Motor neuron (in vitro differentiated cells): ENCODE measurements around the gene TOR1AIP1. TPM values are rescaled to one million over a fixed set of nuclear protein-coding genes. Genes with fewer than 3 reads are reported as not detected.
A peak's percentile ranks its signal among the peaks of the same experiment; 100 is the strongest.

Experiments
- ATAC-seq, 8 experiments: fragments of 200-7000 bp; cut with Tn5 transposase; replicated peaks in 6 of 8; 2 replicates each; pipeline ENCODE4 v1.8.0; 2021; ENCODE audit warnings: mild to moderate bottlenecking in 8 of 8, moderate library complexity in 8 of 8
- H3K27ac ChIP-seq, 2 donors: fragments of 250-450 bp; sonication (Bioruptor Pico); 2 replicates each; pipeline ENCODE4 v1.9.0; 2021; ENCODE audit warnings: antibody characterized with exemption in 2 of 2, mild to moderate bottlenecking in 2 of 2, moderate library complexity in 1 of 2
- H3K4me1 ChIP-seq, 2 donors: fragments of 250-450 bp; sonication (Bioruptor Pico); replicated peaks in 1 of 2; 2 replicates each; pipeline ENCODE4 v1.6.1; 2021; ENCODE audit warnings: antibody characterized with exemption in 2 of 2, mild to moderate bottlenecking in 2 of 2, moderate library complexity in 1 of 2
- H3K4me3 ChIP-seq, 5 donors: fragments of 250-450 bp; sonication (Bioruptor Pico); 2 replicates each; pipeline ENCODE4 v1.9.0; 2021; ENCODE audit warnings: antibody characterized with exemption in 5 of 5, mild to moderate bottlenecking in 5 of 5, moderate library complexity in 4 of 5
- WGBS, 10 experiments: fragments of 450-650 bp; shearing (Covaris generic); methylation state at CpG; one replicate each; pipeline ENCODE4 v1.0.0; 2022; 5-methylcytosine and 5-hydroxymethylcytosine counted together
- in situ Hi-C, 9 experiments: fragments of 400-800 bp; cut with MboI; loops; one replicate each; pipeline ENCODE4 v1.15.0; 2021; ENCODE audit warnings: low sequenced_read_pairs in 9 of 9, low pct_unique_long_range_greater_than_20kb in 2 of 9; ENCODE audit not compliant: unreplicated experiment in 9 of 9
- total RNA-seq, 8 experiments: library from RNA; unstranded; fragments of 300-600 nt; gene quantifications; 2 replicates each; pipeline versions ENCODE4 v1.2.3 to v1.2.4, GENCODE V29; 2022

Gene TOR1AIP1
- total RNA-seq, 8 experiments from 2014 or later, result 10.5 to 47.7 (median 23.7) TPM

- in situ Hi-C loops, result no loop called here
- ATAC-seq, result no peak
- Histone ChIP-seq H3K4me3 (no peak overlapping the region), H3K4me1 (no peaks in the 10 kb centered on the region), H3K27ac (no peak overlapping the region)
- WGBS, 10 experiments, result 0 to 100% (median 85%) methylated on average over 1 to 3 of the region's 3 CpGs
These were observed 48.8 kb downstream of the TOR1AIP1 start for GRCh38 chr1:179930867-179931266.

GRCh38 chr1:179933219-179933618, 51.1 kb downstream of the TOR1AIP1 start:
- no peak overlapping the region for H3K27ac ChIP-seq
- no peak overlapping the region for H3K4me3 ChIP-seq
- in situ Hi-C loops, result no loop called here
- no peaks in the 10 kb centered on the region for H3K4me1 ChIP-seq
- 79 to 100% (median 80%) methylated on average over 1 to 2 of the region's 2 CpGs; no CpG with 5 or more reads in 5 of the 10 experiments for WGBS, 10 experiments
- ATAC-seq, result no peak

- in situ Hi-C loops, result no loop called here
- no peak for ATAC-seq
- Histone ChIP-seq H3K4me3 (no peak overlapping the region), H3K4me1 (no peaks in the 10 kb centered on the region), H3K27ac (no peak overlapping the region)
- 0 to 70% (median 42%) methylated on average over 1 of the region's 1 CpG; no CpG with 5 or more reads in 3 of the 10 experiments for WGBS, 10 experiments
These were observed 53.9 kb downstream of the TOR1AIP1 start for GRCh38 chr1:179935909-179936496.

GRCh38 chr1:179937668-179938254, 55.7 kb downstream of the TOR1AIP1 start:
- in situ Hi-C loops, result no loop called here
- ATAC-seq, result no peak
- Histone ChIP-seq H3K4me1 (no peaks in the 10 kb centered on the region), H3K4me3 (no peak overlapping the region), H3K27ac (no peak overlapping the region)

GRCh38 chr1:179938752-179939151, 56.7 kb downstream of the TOR1AIP1 start:
- Histone ChIP-seq H3K27ac (no peak overlapping the region), H3K4me1 (no peaks in the 10 kb centered on the region), H3K4me3 (no peak overlapping the region)
- WGBS, 10 experiments, result 17 to 91% (median 71%) methylated on average over 1 to 2 of the region's 2 CpGs; no CpG with 5 or more reads in 2 of the 10 experiments
- no peak for ATAC-seq
- in situ Hi-C loops, result no loop called here

GRCh38 chr1:179939941-179940340, 57.9 kb downstream of the TOR1AIP1 start:
- in situ Hi-C loops, result no loop called here
- 88 to 100% (median 100%) methylated on average over 1 of the region's 1 CpG; no CpG with 5 or more reads in 3 of the 10 experiments for WGBS, 10 experiments
- Histone ChIP-seq H3K4me1 (no peaks in the 10 kb centered on the region), H3K27ac (no peak overlapping the region), H3K4me3 (no peak overlapping the region)
- no peak for ATAC-seq

- no peak overlapping the region for H3K4me3 ChIP-seq
- in situ Hi-C loops, result no loop called here
- 17 to 100% (median 70%) methylated on average over 1 to 2 of the region's 2 CpGs; no CpG with 5 or more reads in 3 of the 10 experiments for WGBS, 10 experiments
- no peak overlapping the region for H3K27ac ChIP-seq
- H3K4me1 ChIP-seq, result no peaks in the 10 kb centered on the region
- no peak for ATAC-seq
These were observed 59.4 kb downstream of the TOR1AIP1 start for GRCh38 chr1:179941454-179941853.

GRCh38 chr1:179950651-179951050, 68.6 kb downstream of the TOR1AIP1 start:
- Histone ChIP-seq H3K4me1 (peaks cover 0 to 4% of the 10 kb centered on the region in 2 donors), H3K4me3 (no peak overlapping the region), H3K27ac (no peak overlapping the region)
- no peak for ATAC-seq
- in situ Hi-C loops, result loop anchor here in 1 of 9 experiments (25.0 kb wide), 1 partner anchor 212 kb away; the partner anchor contains the start of gene QSOX1
- 67 to 100% (median 93%) methylated on average over 1 to 7 of the region's 7 CpGs; no CpG with 5 or more reads in 1 of the 10 experiments for WGBS, 10 experiments

- 84 to 96% (median 93%) methylated on average over 3 to 10 of the region's 10 CpGs; no CpG with 5 or more reads in 1 of the 10 experiments for WGBS, 10 experiments
- in situ Hi-C loops, result loop anchor here in 1 of 9 experiments (25.0 kb wide), 1 partner anchor 211 kb away; the partner anchor contains the start of gene QSOX1
- no peak for ATAC-seq
- H3K27ac ChIP-seq, result no peak overlapping the region
- H3K4me3 ChIP-seq, result no peak overlapping the region
- H3K4me1 ChIP-seq, result peaks cover 5 to 7% of the 10 kb centered on the region in 2 donors
These were observed 69.5 kb downstream of the TOR1AIP1 start for GRCh38 chr1:179951383-179952144.

GRCh38 chr1:179952186-179952585, 70.1 kb downstream of the TOR1AIP1 start:
- no peak for ATAC-seq
- Histone ChIP-seq H3K27ac (no peak overlapping the region), H3K4me3 (no peak overlapping the region), H3K4me1 (peaks cover 9 to 11% of the 10 kb centered on the region in 2 donors)
- WGBS, 10 experiments, result 57 to 95% (median 82%) methylated on average over 1 to 4 of the region's 4 CpGs
- in situ Hi-C loops, result loop anchor here in 1 of 9 experiments (25.0 kb wide), 1 partner anchor 210 kb away; the partner anchor contains the start of gene QSOX1

- peak in 5 of 8 experiments; percentile 12 to 39 (median 29) for ATAC-seq
- WGBS, 10 experiments, result 0 to 58% (median 13%) methylated on average over 3 to 15 of the region's 19 CpGs
- peak overlapping the region; percentile 18 to 96 for H3K27ac ChIP-seq
- in situ Hi-C loops, result loop anchor here in 1 of 9 experiments (25.0 kb wide), 1 partner anchor 208 kb away; the partner anchor contains the start of gene QSOX1
- peak overlapping the region; percentile 64 to 96 (median 92) for H3K4me3 ChIP-seq
- H3K4me1 ChIP-seq, result peaks cover 11 to 16% of the 10 kb centered on the region in 2 donors
These were observed 71.9 kb downstream of the TOR1AIP1 start for GRCh38 chr1:179953974-179954492.

GRCh38 chr1:179954493-179955286, 72.6 kb downstream of the TOR1AIP1 start, which contains the start of gene CEP350:
Gene CEP350 (plus strand): TSS chr1:179954810. CDS start chr1:179986182, 31,372 bp downstream.
- in situ Hi-C loops, result loop anchor here in 1 of 9 experiments (25.0 kb wide), 1 partner anchor 208 kb away; the partner anchor contains the start of gene QSOX1
- Histone ChIP-seq H3K4me1 (peaks cover 11 to 16% of the 10 kb centered on the region in 2 donors), H3K4me3 (peak within 1 kb of the TSS; percentile 64 to 96 (median 92)), H3K27ac (peak within 1 kb of the TSS; percentile 91 to 96)
- ATAC-seq, result peak; percentile 92 to 99 (median 98)
- WGBS, 10 experiments, result 0 to 4% (median 0%) methylated on average over 3 to 14 of the region's 72 CpGs; no CpG with 5 or more reads in 3 of the 10 experiments
